Left hindlimb (tissue), 1 donor: ENCODE measurements around the gene KREMEN1.

Experiments
- DNase-seq: peaks from one replicate; pipeline ENCODE4 v3.0.0-alpha.2; 2018

KREMEN1 gene

DNA sequence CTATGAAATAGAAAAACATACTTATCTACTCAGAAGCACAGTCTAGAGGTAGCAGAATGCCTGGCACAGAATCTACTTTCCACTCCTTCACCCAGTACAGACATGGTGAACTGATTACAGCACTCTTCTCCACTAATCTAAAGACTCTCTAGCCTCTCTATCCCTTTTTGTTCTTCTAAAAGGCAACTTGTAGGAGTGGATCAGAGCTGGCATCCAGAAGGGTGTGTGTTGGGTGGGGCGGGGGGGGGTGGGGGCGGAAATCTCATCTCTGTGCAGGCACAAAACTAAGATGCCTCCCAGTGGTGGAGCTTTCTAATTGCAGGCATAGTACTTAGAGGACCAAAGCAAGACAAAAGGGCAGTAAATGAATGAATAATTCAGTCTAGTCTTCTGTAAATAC is 121.3 kb downstream of the KREMEN1 start:
- no peak for DNase-seq

DNA sequence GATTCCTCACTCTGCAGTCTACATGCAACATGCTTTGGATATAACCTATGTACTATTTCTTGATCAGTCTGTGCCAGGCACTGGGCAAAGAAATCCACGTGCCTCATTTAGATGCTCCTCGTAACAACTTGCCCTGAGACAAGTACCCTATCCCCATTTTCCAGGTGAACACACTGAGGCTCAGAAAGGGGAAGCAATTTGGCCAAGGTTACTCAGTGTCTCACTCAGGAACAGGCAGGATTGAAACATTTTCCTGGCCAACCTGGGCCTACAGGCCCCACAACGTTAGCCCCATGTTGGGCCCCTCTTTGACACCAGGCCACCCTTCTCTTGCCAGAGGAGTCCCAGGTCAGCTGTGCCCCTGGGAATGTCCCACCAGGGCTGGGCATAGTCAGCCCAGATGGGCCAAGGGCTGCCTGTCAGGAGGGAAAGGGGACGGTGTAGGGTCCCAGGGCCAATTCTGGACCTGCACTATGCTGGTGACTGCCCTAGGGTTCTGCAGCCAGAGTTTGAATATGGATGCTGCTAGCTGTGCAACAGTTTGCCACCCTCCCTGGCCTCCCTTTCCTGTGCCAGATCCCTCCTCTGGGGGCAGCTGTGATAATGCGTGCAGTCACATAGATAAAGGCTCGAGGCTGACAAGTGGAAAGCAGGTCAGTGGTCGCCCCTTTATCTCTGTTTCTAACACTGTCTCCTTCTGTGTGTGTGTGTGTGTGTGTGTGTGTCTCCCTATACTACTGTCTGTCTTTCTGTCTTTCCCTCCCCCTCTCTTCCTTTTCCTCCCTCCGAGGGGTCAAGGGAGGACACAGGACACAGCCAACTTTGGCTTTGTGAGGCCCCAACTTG is 122.5 kb downstream of the KREMEN1 start:
- no peak for DNase-seq

- DNase-seq: no peak
Observed at GRCh38 chr22:29195964-29196666, 123.3 kb downstream of the KREMEN1 start.

DNA sequence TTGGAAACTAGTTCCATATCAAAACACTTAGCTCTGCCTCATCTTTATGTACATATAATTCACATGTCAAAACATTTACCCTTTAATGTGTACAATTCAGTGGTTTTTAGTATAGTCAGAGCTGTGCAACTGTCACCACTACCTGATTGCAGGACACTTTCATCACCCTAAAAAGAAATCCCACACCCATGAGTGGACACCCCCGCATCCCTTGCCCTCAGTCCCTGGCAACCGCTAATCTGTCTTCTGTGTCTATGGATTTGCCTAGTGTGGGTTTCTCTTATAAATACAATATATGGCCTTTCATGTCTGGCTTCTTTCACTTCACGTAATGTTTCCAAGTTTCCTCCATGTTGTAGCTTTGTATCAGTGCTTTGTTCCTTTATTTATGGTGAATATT is 124.3 kb downstream of the KREMEN1 start:
- DNase-seq: no peak

DNA sequence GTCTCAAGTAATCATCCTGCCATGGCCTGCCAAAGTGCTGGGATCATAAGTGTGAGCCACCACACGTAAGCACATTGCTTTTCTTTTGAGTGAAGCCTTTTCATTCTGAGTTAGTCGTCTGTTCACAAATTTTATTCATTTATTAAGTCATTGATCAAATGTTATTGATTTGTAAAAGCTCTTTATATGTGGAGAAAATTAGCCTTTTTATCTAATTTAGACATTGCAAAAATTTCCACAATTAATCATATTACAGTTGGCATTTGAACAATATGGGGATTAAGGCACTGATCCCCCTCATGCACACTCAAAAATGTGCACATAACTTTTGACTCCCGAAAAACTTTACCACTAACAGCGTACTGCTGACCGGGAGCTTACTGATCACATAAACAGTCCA is 125.4 kb downstream of the KREMEN1 start:
- DNase-seq: no peak

DNA sequence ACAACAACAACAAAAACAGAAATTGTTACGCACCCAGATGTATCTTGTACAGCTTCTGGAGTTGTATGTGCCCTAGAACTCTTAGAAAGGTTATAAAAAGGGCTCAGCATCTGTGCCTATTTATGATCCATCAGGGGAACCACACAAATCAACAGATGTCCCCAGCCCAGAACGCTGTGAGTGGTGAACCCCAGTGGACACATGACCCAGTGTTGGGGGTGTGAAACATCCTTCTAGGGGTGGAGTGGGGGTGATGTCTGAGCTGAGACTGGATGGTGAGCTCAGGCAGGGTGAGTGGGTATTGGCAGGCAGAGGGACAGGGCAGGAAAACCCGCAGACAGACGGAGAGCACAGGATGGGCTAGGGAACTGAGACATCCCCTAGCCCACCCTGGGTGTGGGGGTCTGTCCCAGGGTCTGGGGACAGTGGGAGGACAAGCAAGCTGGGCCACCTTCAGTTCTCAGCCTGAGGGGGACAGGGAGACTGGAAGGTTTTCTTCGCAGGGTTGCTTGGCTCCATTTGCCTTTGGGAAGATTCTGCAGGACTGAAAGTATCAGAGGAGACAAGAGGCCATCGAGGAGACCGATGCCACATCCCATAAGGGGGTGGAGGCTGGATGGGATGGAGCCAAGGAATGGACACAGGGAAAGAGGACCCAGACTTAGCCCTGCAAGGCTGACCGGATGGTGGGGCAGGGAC is 127.0 kb downstream of the KREMEN1 start:
- no peak for DNase-seq

GRCh38 chr22:29200901-29201300 is 128.1 kb downstream of the KREMEN1 start:
- DNase-seq: no peak

- no peak for DNase-seq
Observed at GRCh38 chr22:29201782-29202181, 128.9 kb downstream of the KREMEN1 start.

DNA sequence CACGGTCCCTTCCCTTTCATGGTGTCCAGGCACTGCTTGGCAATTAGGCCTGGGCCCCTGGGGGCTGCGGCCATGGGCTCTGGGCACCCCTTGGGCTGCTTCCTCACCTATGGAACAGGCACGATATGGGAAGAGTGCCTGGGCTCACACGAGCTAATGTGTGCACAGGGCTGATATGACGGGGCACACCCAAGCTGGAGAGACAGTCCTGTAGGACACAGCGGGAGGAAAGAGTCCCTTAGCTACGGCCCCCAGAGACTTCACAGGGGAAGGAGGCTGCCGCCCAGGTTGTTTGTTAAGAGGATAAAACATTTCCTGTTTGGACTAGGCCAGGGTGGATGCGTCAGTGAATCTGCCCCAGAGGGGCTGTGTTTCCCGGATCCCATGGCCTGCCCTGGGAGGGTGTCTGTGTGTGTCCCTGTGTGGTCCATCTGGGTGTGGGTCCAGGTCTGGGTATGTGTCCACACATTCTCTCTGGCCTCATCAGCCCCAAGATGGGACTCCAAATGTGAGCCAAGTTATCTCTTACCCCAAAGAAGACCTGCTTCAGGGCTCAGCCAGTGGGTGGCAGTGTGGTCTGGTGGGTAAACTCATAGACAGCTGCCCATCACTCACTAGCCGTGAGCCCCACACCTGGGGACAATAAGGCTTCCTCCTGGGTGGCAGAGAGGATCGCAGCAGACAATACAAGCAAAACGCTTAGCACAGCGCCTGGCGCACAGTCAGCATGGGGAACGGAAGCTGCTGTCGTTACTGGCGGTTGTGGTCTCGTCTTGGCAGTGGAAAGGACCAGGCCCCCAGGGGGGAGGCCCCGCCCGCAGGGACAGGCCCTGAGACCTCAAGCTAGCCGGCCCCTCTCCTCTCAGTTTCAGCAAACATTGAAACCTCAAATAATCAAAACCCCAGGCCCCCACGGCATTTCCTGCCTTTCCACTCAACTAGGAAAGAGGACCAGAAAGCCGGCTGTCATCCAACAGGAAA is 129.7 kb downstream of the KREMEN1 start:
- peak; percentile 78 for DNase-seq

GRCh38 chr22:29203488-29204454 is 130.9 kb downstream of the KREMEN1 start:
- DNase-seq: no peak

GRCh38 chr22:29204455-29205183 is 131.8 kb downstream of the KREMEN1 start:
- DNase-seq: no peak

GRCh38 chr22:29205252-29205593 is 132.4 kb downstream of the KREMEN1 start:
- DNase-seq: no peak

- DNase-seq: peak; percentile 67
Observed at GRCh38 chr22:29205594-29206371, 132.9 kb downstream of the KREMEN1 start, which contains the start of gene EMID1. EMID1 (plus strand) TSS chr22:29205896; CDS start chr22:29206039, 143 bp downstream.

- DNase-seq: no peak
Observed at GRCh38 chr22:29206372-29207242, 133.8 kb downstream of the KREMEN1 start.

- DNase-seq: no peak
Observed at GRCh38 chr22:29207243-29207550, 134.4 kb downstream of the KREMEN1 start.

DNA sequence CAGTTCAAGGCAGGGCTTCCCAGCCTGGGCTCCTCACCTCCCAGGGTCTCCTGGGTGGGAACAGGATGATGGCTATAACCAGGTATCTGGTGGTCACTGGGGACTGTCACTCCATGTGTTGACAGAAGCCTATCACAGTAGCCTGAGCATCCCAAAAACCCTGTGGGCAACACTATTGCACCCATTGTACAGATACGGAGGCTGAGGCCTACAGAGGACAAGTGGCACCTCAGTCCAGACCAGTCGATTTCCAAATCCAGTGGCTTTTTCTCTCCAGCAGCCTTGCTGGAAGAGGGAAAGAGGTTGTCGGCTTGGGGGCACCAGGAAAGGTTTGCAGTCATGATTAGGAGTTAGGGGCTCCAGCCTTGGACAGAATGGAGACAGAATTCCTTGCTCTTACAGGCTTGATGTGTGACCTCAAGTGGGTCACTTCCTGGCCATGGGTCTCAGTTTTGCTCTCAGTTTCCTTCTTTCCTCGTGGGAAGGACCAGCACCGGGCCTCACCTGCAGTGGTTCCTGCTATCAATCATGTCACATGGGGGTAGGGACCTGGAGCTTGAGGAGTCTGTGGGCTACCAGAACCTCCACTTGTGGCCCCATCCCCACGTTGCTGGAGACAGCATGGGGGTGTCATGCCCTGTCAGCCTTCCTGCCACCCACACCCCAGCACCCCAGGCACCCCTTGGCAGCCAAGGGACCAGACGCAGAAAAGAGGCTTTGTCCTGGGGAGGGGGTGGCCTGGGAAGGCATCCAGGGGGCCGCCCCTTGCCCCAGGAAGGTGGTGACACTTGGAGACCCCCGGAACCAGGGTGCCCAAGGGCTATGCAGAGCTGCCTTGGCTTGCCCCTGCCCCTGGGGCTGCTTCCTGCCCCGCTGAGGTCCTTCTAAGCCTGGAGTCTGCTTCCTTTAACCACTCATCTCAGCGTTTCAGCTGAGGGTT is 135.0 kb downstream of the KREMEN1 start:
- no peak for DNase-seq

GRCh38 chr22:29208502-29208862 is 135.6 kb downstream of the KREMEN1 start:
- DNase-seq: no peak
